ENCODE measurements around the gene SP140. TPM values are rescaled to one million over a fixed set of nuclear protein-coding genes. Genes with fewer than 3 reads are reported as not detected.

Gene SP140
- total RNA-seq, 1 donor from 2014 or later, result 12.7 TPM

- ATAC-seq, result no peak
- intact Hi-C loops (cut with DNase I), result no loop called here
- no peaks in the 10 kb centered on the region for H3K36me3 ChIP-seq
Measured at GRCh38 chr2:230343747-230344146, 118.2 kb downstream of the SP140 start.

GRCh38 chr2:230346465-230346864 is 120.9 kb downstream of the SP140 start:
- Histone ChIP-seq H3K4me3 (no peak overlapping the region), H3K9me3 (no peaks in the 10 kb centered on the region), H3K36me3 (no peaks in the 10 kb centered on the region), H3K4me1 (no peaks in the 10 kb centered on the region), H3K27ac (no peak overlapping the region), H3K27me3 (no peaks in the 10 kb centered on the region)
- no peak for ATAC-seq
- intact Hi-C loops (cut with DNase I), result no loop called here
- DNase-seq, result no peak
- TF ChIP-seq, protein P1, sequence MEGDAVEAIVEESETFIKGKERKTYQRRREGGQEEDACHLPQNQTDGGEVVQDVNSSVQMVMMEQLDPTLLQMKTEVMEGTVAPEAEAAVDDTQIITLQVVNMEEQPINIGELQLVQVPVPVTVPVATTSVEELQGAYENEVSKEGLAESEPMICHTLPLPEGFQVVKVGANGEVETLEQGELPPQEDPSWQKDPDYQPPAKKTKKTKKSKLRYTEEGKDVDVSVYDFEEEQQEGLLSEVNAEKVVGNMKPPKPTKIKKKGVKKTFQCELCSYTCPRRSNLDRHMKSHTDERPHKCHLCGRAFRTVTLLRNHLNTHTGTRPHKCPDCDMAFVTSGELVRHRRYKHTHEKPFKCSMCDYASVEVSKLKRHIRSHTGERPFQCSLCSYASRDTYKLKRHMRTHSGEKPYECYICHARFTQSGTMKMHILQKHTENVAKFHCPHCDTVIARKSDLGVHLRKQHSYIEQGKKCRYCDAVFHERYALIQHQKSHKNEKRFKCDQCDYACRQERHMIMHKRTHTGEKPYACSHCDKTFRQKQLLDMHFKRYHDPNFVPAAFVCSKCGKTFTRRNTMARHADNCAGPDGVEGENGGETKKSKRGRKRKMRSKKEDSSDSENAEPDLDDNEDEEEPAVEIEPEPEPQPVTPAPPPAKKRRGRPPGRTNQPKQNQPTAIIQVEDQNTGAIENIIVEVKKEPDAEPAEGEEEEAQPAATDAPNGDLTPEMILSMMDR (IDR thresholded peaks at IDR 0.05), result no peak

More at GRCh38 chr2:230343747-230344146, 118.2 kb downstream of the SP140 start:
- Histone ChIP-seq H3K27ac (no peak overlapping the region), H3K4me1 (no peaks in the 10 kb centered on the region), H3K9me3 (no peaks in the 10 kb centered on the region), H3K4me3 (no peak overlapping the region), H3K27me3 (no peaks in the 10 kb centered on the region)
- TF ChIP-seq, protein P1 (IDR thresholded peaks at IDR 0.05), result no peak
- no peak for DNase-seq

DNA sequence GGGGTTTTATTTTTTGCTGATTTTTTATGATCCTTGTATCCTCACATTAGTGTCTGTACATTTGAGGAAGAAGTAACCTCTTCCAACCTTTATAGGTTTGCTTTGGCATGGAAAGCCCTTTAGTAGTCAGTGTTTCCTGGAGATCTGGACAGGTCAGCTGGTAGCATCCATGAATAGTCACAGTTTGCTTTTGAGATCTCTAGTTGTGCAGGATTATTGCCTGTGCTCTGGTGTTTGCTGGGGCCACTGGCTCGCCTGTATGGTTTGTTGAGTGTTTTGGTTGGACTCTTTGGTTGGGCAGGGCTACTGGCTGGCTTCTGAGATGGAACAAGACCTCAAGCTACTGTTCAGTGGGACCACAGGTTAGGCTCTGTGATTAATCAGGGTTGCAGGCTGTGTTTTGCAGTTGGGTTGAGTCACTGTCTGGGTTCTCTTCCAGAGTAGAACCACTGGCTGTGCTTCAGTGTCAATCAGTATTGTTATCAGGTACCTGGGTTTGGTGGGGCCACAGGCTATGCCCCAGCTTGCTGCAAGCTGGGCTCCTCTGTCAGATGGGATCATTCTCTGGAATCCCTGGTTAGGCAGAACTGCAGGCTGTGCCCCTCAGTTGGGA is 121.5 kb downstream of the SP140 start:
- TF ChIP-seq, protein P1 (IDR thresholded peaks at IDR 0.05), result no peak
- intact Hi-C loops (cut with DNase I), result no loop called here
- H3K36me3 ChIP-seq, result no peaks in the 10 kb centered on the region
- no peaks in the 10 kb centered on the region for H3K4me1 ChIP-seq
- no peak overlapping the region for H3K27ac ChIP-seq
- H3K9me3 ChIP-seq, result no peaks in the 10 kb centered on the region
- H3K4me3 ChIP-seq, result no peak overlapping the region
- ATAC-seq (no peak), DNase-seq (no peak)
- no peaks in the 10 kb centered on the region for H3K27me3 ChIP-seq

- H3K9me3 ChIP-seq, result no peaks in the 10 kb centered on the region
- intact Hi-C loops (cut with DNase I), result no loop called here
- peak; percentile 32 for ATAC-seq
- H3K27me3 ChIP-seq, result no peaks in the 10 kb centered on the region
- TF ChIP-seq, protein P1 (IDR thresholded peaks at IDR 0.05), result no peak
- DNase-seq, result no peak
- H3K4me3 ChIP-seq, result no peak overlapping the region
- H3K27ac ChIP-seq, result no peak overlapping the region
- no peaks in the 10 kb centered on the region for H3K4me1 ChIP-seq
- no peaks in the 10 kb centered on the region for H3K36me3 ChIP-seq
Measured at GRCh38 chr2:230347659-230348305, 122.2 kb downstream of the SP140 start.

GRCh38 chr2:230348787-230349186 is 123.3 kb downstream of the SP140 start:
- no peaks in the 10 kb centered on the region for H3K36me3 ChIP-seq
- DNase-seq (no peak), ATAC-seq (no peak)
- no peaks in the 10 kb centered on the region for H3K4me1 ChIP-seq
- TF ChIP-seq, protein P1 (IDR thresholded peaks at IDR 0.05), result no peak
- intact Hi-C loops (cut with DNase I), result no loop called here
- no peaks in the 10 kb centered on the region for H3K9me3 ChIP-seq
- H3K27ac ChIP-seq, result no peak overlapping the region
- no peaks in the 10 kb centered on the region for H3K27me3 ChIP-seq
- H3K4me3 ChIP-seq, result no peak overlapping the region
